Bronchial epithelial cell (primary cell): ENCODE data around the gene CPXM1. TPM values are rescaled to one million over a fixed set of nuclear protein-coding genes. Genes with fewer than 3 reads are reported as not detected.

Experiments
- DNase-seq: peaks from one replicate; pipeline ENCODE4 v3.0.0-alpha.2; 2010; ENCODE audit warnings: low read depth
- FAIRE-seq: peaks from 2 replicates; lab custom pipeline; 2011; peaks lifted over from hg19 to GRCh38; lab: Jason Lieb, UNC
- H3K27me3 ChIP-seq: 2 replicates; pipeline ENCODE4 v1.5.1; 2011; ENCODE audit warnings: low read length; ENCODE audit not compliant: control insufficient read depth, insufficient read depth
- H3K36me3 ChIP-seq: 2 replicates; pipeline ENCODE4 v1.5.1; 2011; ENCODE audit warnings: low read length; ENCODE audit not compliant: control insufficient read depth, insufficient read depth
- H3K4me3 ChIP-seq: 2 replicates; pipeline ENCODE4 v1.5.1; 2011; ENCODE audit warnings: mild to moderate bottlenecking, low read depth, low read length, control low read depth
- CTCF ChIP-seq: IDR thresholded peaks from 2 replicates; pipeline ENCODE4 v1.5.1; 2011; ENCODE audit warnings: mild to moderate bottlenecking, moderate library complexity, low read length, control low read depth, inconsistent platforms; ENCODE audit not compliant: insufficient read depth, severe bottlenecking
- total RNA-seq: library from RNA; depleted of rRNA; stranded (reverse); fragments of >200 nt; gene quantifications from 2 replicates; pipeline ENCODE4 v1.2.1, GENCODE V29; 2014

CPXM1 gene
- total RNA-seq, 1 donor from 2014 or later = not detected

GRCh38 chr20:2817891-2818595 is 17.6 kb upstream of the CPXM1 start:
- H3K4me3 ChIP-seq = no peak overlapping the region
- peaks cover 5% of the 10 kb centered on the region for H3K27me3 ChIP-seq
- FAIRE-seq = no peak
- TF ChIP-seq CTCF = no peak
- no peaks in the 10 kb centered on the region for H3K36me3 ChIP-seq
- DNase-seq = no peak

- no peak for TF ChIP-seq CTCF
- DNase-seq (no peak), FAIRE-seq (no peak)
- Histone ChIP-seq H3K36me3 (no peaks in the 10 kb centered on the region), H3K27me3 (peaks cover 4% of the 10 kb centered on the region), H3K4me3 (no peak overlapping the region)
Measured at GRCh38 chr20:2817341-2817726, 16.9 kb upstream of the CPXM1 start.

GRCh38 chr20:2816583-2817340 is 16.3 kb upstream of the CPXM1 start:
- Histone ChIP-seq H3K36me3 (no peaks in the 10 kb centered on the region), H3K4me3 (no peak overlapping the region), H3K27me3 (peaks cover 1% of the 10 kb centered on the region)
- no peak for TF ChIP-seq CTCF
- no peak for FAIRE-seq
- DNase-seq = no peak

- H3K4me3 ChIP-seq = no peak within 1 kb of the TSS
- no peak for TF ChIP-seq CTCF
- H3K36me3 ChIP-seq = no peaks in the 10 kb centered on the region
- FAIRE-seq (no peak), DNase-seq (no peak)
- peaks cover 1% of the 10 kb centered on the region for H3K27me3 ChIP-seq
Measured at GRCh38 chr20:2816030-2816582, 15.7 kb upstream of the CPXM1 start, which contains the start of gene TMEM239. Gene TMEM239 (plus strand): TSS chr20:2816364. CDS start chr20:2816555, 191 bp downstream.

- DNase-seq (no peak), FAIRE-seq (no peak)
- Histone ChIP-seq H3K36me3 (no peaks in the 10 kb centered on the region), H3K4me3 (no peak overlapping the region), H3K27me3 (peaks cover 1% of the 10 kb centered on the region)
- TF ChIP-seq CTCF = no peak
Measured at GRCh38 chr20:2815242-2815900, 14.9 kb upstream of the CPXM1 start.
